ENCODE measurements around the gene STK36. TPM values are rescaled to one million over a fixed set of nuclear protein-coding genes. Genes with fewer than 3 reads are reported as not detected.
A peak's percentile ranks its signal among the peaks of the same experiment; 100 is the strongest.

Gene STK36
- total RNA-seq, 2 experiments from 2014 or later: 9.7 to 21.1 TPM

DNA sequence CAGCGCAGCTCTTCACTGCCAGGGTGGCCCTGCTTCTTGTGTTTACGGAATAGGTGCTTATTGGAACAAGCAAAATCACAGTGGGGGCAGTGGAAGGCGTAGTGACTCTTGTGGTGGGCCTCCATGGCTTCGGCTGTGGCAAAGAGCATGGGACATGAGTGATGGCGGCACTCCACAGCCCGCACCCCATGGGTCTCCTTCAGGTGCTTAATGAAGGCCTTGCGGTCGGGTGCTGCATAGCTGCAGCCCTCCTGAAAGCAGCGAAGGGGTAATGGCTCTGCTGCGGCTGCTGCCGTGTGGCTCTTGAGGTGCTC, 23.1 kb upstream of the STK36 start:
- TF ChIP-seq, protein P1, sequence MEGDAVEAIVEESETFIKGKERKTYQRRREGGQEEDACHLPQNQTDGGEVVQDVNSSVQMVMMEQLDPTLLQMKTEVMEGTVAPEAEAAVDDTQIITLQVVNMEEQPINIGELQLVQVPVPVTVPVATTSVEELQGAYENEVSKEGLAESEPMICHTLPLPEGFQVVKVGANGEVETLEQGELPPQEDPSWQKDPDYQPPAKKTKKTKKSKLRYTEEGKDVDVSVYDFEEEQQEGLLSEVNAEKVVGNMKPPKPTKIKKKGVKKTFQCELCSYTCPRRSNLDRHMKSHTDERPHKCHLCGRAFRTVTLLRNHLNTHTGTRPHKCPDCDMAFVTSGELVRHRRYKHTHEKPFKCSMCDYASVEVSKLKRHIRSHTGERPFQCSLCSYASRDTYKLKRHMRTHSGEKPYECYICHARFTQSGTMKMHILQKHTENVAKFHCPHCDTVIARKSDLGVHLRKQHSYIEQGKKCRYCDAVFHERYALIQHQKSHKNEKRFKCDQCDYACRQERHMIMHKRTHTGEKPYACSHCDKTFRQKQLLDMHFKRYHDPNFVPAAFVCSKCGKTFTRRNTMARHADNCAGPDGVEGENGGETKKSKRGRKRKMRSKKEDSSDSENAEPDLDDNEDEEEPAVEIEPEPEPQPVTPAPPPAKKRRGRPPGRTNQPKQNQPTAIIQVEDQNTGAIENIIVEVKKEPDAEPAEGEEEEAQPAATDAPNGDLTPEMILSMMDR (conservative IDR thresholded peaks at IDR 0.05; ENCODE audit: low read length): peak; percentile 65
- no peak for TF ChIP-seq EZH2phosphoT487 (IDR thresholded peaks at IDR 0.05; ENCODE audit: borderline replicate concordance, low read depth, low read length)
- Histone ChIP-seq H3K9me2 (ENCODE audit: insufficient read depth, low read length) (no peaks in the 10 kb centered on the region), H3K79me2 (ENCODE audit: insufficient read depth, low read depth, low read length) (peaks cover 13% of the 10 kb centered on the region; the same call in 1 of the 2 replicates), H3K9me3 (ENCODE audit: low read length) (no peaks in the 10 kb centered on the region), H3K27ac (ENCODE audit: low read depth, low read length, poor library complexity, severe bottlenecking) (no peak overlapping the region), H4K20me1 (ENCODE audit: insufficient read depth, low read length) (no peaks in the 10 kb centered on the region), H3K4me1 (ENCODE audit: insufficient read depth, low read length, poor library complexity, severe bottlenecking) (no peaks in the 10 kb centered on the region), H3K36me3 (ENCODE audit: insufficient read depth, low read length) (peaks cover 98% of the 10 kb centered on the region), H3K4me3 (ENCODE audit: low read depth, low read length, poor library complexity, severe bottlenecking) (no peak overlapping the region), H2AFZ (ENCODE audit: low read length) (no peak overlapping the region), H3K4me2 (ENCODE audit: low read length) (no peak overlapping the region)
- POLR2A ChIA-PET: no interaction called here
- no TSS peak for BruUV-seq (replicated peaks)
- intact Hi-C loops (cut with micrococcal nuclease; ENCODE audit: unreplicated experiment): loop anchor here (1.0 to 5.0 kb wide), 3 partner anchors 199 to 376 kb away; partner anchors contain the start of genes AAMP and PNKD
- DNase-seq (ENCODE audit: low spot score): no peak
- CTCF ChIA-PET (ENCODE audit: unreplicated experiment): interaction anchor here (0.5 to 1.9 kb wide), 2 partner anchors 10 to 743 kb away, joined by 3 to 13 read pairs; partner anchors contain the start of genes BCS1L and ZNF142

DNA sequence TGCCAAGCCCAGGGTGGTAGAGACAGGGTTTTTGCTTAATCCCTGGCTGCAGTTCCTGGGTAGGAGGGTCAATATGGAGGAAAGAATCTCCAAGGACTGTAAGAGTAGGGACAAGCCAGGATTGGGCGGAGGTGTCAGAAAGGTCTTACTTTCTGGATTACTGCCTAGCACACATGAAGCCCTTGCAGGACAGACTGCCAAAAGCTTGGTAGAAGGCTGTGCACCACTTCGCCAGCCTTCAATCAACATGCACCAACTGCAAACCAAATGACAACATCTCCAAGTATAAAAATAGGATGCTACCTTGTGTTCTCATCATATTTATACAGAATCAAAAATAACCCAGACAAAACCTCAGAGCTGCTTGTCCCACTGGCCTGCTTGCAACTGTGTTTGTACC, 16.1 kb upstream of the STK36 start:
- peaks cover 77% of the 10 kb centered on the region for H3K36me3 ChIP-seq (ENCODE audit: insufficient read depth, low read length)
- intact Hi-C loops (cut with micrococcal nuclease; ENCODE audit: unreplicated experiment): loop anchor here (5.0 kb wide), 2 partner anchors 57 to 88 kb away; partner anchors contain the start of genes CNOT9, TTLL4 and USP37
- ChIA-PET CTCF (ENCODE audit: unreplicated experiment) (interaction anchor here (1.1 kb wide), 1 partner anchor 16 kb away, joined by 3 read pairs; no protein-coding TSS in a partner anchor), POLR2A (no interaction called here)
- H3K4me3 ChIP-seq (ENCODE audit: low read depth, low read length, poor library complexity, severe bottlenecking): no peak overlapping the region
- H3K9me2 ChIP-seq (ENCODE audit: insufficient read depth, low read length): no peaks in the 10 kb centered on the region
- no peak overlapping the region for H3K4me2 ChIP-seq (ENCODE audit: low read length)
- no peaks in the 10 kb centered on the region for H3K9me3 ChIP-seq (ENCODE audit: low read length)
- BruUV-seq (replicated peaks): no TSS peak
- peaks cover 16% of the 10 kb centered on the region for H3K4me1 ChIP-seq (ENCODE audit: insufficient read depth, low read length, poor library complexity, severe bottlenecking)
- peaks cover 53% of the 10 kb centered on the region for H3K79me2 ChIP-seq (ENCODE audit: insufficient read depth, low read depth, low read length)
- peaks cover 5% of the 10 kb centered on the region; the same call in 1 of the 2 replicates for H4K20me1 ChIP-seq (ENCODE audit: insufficient read depth, low read length)
- H3K27ac ChIP-seq (ENCODE audit: low read depth, low read length, poor library complexity, severe bottlenecking): no peak overlapping the region
- DNase-seq (ENCODE audit: low spot score): no peak
- TF ChIP-seq EZH2phosphoT487 (IDR thresholded peaks at IDR 0.05; ENCODE audit: borderline replicate concordance, low read depth, low read length): no peak
- TF ChIP-seq, protein P1 (conservative IDR thresholded peaks at IDR 0.05; ENCODE audit: low read length): no peak
- H2AFZ ChIP-seq (ENCODE audit: low read length): no peak overlapping the region

DNA sequence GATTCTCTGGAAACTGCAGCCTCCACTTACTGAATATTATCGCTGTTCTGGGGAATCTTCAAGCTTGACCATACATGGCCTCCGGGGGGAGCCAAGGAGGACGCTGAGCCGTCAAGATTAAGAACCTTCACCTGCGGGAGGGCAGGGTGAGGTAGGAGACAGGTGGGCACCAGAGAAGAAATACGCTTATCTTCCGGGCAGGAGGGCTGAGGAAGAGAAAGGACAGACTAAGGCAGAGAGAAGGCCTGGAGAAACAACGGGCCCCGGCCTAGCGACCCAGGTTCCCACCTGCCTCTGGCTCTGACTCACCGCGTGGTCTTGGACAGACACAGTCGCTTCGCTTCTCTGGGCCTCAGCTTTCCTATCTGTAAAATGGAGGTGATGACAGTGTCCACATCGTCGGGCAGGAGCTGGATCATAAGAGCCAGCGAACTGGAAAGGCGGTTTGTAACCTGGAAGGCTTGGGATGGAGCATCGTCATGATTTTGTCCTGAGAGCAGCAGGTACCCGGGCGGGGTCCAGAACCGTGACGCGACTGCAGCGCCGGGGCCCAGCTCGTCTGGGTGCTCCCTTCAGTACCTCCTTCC, 13.1 kb upstream of the STK36 start:
- ChIA-PET POLR2A (interaction anchor here (0.6 to 5.4 kb wide), 9 partner anchors 12 to 623 kb away, joined by 3 to 55 read pairs (median 3); partner anchors contain the start of genes RNF25 and STK36), CTCF (ENCODE audit: unreplicated experiment) (interaction anchor here (0.5 to 2.1 kb wide), 7 partner anchors 10 to 502 kb away, joined by 3 to 16 read pairs (median 7); partner anchors contain the start of genes NHEJ1, RNF25 and STK36)
- Histone ChIP-seq H4K20me1 (ENCODE audit: insufficient read depth, low read length) (peaks cover 5% of the 10 kb centered on the region; the same call in 1 of the 2 replicates), H3K27ac (ENCODE audit: low read depth, low read length, poor library complexity, severe bottlenecking) (peak overlapping the region; percentile 55), H3K4me3 (ENCODE audit: low read depth, low read length, poor library complexity, severe bottlenecking) (peak overlapping the region; percentile 87), H3K36me3 (ENCODE audit: insufficient read depth, low read length) (peaks cover 77% of the 10 kb centered on the region), H3K4me2 (ENCODE audit: low read length) (peak overlapping the region; percentile 81), H3K9me2 (ENCODE audit: insufficient read depth, low read length) (no peaks in the 10 kb centered on the region), H3K9me3 (ENCODE audit: low read length) (no peaks in the 10 kb centered on the region), H3K4me1 (ENCODE audit: insufficient read depth, low read length, poor library complexity, severe bottlenecking) (peaks cover 17% of the 10 kb centered on the region), H3K79me2 (ENCODE audit: insufficient read depth, low read depth, low read length) (peaks cover 51% of the 10 kb centered on the region), H2AFZ (ENCODE audit: low read length) (peak overlapping the region; percentile 80)
- intact Hi-C loops (cut with micrococcal nuclease; ENCODE audit: unreplicated experiment): loop anchor here (1.0 to 5.0 kb wide), 4 partner anchors 13 to 189 kb away; partner anchors contain the start of genes CNOT9, TTLL4 and USP37
- no peak for TF ChIP-seq EZH2phosphoT487 (IDR thresholded peaks at IDR 0.05; ENCODE audit: borderline replicate concordance, low read depth, low read length)
- TF ChIP-seq, protein P1 (conservative IDR thresholded peaks at IDR 0.05; ENCODE audit: low read length): peak; percentile 82
- peak; percentile 79 for DNase-seq (ENCODE audit: low spot score)
- BruUV-seq (replicated peaks): TSS peak; percentile 78
